Stimulated activated CD4-positive, alpha-beta T cell treated with anti-CD3 and anti-CD28 coated beads, Interleukin-4, amount 100 ng/mL, for 48 hours (primary cell): Measurements from ENCODE around the gene MET.
"Not testable (repeated sequence)": the region's sequence is repeated elsewhere in the genome, so short reads cannot be mapped to it uniquely, and the experiment has no call there.

Source experiments
- DNase-seq, 2 donors: peaks; one replicate each; pipeline ENCODE4 v3.0.0-alpha.2; 2020; ENCODE audit warnings: low read depth in 2 of 2

Gene MET

GRCh38 chr7:116727432-116728009, 55.5 kb downstream of the MET start:
- no peak for DNase-seq

DNA sequence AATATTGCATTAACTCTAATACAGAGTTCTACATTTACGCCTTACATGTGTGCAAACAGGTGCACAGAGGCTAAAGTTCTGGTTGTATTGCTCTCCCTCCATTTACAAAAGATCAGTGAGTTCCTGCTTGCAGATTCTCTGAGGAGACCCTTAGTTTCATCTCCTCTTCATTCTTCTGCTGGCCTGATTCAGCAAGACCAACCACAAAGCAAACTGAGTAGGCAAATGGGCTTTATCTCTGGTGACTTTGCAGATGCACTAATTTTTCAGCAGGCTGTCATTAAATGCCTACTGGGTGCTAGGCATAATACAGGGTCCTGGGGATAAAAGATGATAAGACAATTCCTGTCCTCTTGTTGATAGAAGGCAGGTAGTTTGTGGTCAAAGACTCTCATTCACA, 56.4 kb downstream of the MET start:
- no peak for DNase-seq

DNA sequence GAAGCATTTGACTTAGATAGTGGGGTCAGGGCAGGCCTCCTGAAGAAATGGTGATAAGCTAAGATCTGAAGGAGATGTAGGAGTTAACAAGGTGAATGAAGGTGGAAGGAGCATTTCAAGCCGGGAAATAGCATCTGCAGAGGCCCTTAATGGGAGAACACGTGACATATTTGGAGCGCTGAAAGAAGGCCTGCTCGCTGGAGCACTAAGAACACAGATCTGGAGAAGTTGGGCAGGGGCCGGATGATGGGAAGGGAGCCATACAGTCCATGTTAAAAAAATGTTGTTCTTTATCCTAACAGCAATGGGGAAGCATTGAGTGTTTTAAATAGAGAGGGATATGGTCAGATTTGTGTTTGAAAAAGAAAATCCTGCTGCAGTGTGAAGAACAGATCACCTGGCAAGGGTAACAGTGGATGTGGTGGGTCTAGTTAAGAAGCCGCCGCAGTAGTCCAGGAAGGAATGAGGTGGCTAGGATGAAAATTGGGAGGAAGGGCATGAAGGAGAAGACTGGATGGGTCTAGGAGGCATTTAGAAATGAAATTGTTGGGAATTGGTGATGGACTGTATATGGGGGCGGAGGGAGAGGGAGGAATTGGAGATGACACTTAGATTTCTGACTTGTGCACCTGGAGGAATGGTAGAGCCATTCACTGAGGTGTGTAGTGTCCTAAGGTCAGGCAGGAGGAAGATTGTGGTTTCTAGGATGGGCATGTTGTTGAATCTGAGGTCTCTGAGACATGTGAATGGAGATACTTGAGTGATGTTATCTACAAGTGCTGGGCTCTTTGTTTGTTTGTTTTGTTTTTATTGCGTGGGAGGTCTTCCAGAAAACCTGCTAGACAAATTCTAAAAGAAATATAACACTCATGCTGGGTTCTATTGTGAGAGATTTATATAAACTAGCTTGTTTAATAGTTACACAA, 58.4 kb downstream of the MET start:
- DNase-seq = no peak

GRCh38 chr7:116731023-116731395, 59.0 kb downstream of the MET start:
- no peak for DNase-seq

DNA sequence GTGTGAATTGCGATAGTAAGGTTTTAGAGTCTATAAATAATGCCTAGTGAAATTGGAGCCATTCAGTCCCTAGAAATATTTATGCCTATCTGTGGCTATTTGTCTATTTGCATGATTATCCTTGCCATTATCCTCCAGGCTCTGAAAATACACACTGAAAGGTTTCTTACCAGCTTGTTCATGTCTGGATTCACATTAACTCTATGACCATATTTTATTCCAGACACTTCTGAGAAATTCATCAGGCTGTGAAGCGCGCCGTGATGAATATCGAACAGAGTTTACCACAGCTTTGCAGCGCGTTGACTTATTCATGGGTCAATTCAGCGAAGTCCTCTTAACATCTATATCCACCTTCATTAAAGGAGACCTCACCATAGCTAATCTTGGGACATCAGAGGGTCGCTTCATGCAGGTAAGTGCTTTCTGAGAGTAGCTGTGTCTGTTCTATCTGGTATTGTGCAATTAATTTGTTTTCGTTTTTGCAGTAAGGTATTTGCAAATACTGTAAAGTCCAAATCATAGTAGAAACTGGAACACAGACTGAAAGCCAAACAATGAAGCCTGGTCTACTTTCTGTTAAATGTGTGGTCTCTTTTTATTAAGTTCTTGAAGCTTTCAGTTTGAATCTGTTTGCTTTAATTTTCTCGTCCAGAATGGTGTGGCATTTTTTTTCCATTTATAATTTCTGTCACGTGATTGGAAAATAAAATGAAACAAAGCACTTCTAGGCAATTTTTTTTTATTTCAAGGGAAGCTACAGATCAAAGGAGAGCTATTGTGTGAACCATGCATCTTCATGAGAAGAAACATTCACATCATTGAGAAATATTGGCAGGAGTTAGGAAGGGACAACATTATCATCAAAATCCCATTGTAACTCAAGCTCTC, 59.7 kb downstream of the MET start:
- no peak for DNase-seq

- no peak for DNase-seq
Observed at GRCh38 chr7:116732788-116733694, 61.0 kb downstream of the MET start.

GRCh38 chr7:116733924-116734580, 62.1 kb downstream of the MET start:
- no peak for DNase-seq

DNA sequence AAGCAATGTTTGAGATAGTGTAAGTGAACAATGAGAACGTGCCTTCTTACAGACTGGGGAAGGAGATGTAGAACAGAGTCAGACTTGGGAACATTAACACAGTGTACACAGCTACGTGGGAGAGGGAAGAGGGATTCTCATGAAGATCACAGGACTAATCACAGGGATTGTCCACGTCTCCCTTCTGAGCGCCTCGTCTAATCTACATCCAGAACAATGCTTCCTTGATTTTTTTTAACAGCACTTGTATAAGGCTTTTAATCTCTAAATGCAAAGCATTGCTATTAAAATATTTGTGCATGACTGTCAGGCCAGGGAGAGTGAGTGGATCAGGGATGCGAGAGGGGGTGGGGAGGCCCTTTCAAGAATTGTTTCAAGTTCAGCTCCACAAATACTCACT, 62.7 kb downstream of the MET start:
- no peak for DNase-seq

GRCh38 chr7:116736927-116737715, 65.1 kb downstream of the MET start:
- no peak for DNase-seq

- no peak for DNase-seq
Observed at GRCh38 chr7:116738378-116738777, 66.4 kb downstream of the MET start.

GRCh38 chr7:116739307-116739706, 67.3 kb downstream of the MET start:
- DNase-seq = no peak

- DNase-seq = no peak
Observed at GRCh38 chr7:116740231-116740630, 68.2 kb downstream of the MET start.

GRCh38 chr7:116740755-116741462, 68.9 kb downstream of the MET start:
- DNase-seq = no peak

GRCh38 chr7:116741625-116742316, 69.8 kb downstream of the MET start:
- no peak for DNase-seq

GRCh38 chr7:116742641-116743040, 70.6 kb downstream of the MET start:
- DNase-seq = no peak

GRCh38 chr7:116743835-116744234, 71.8 kb downstream of the MET start:
- not testable (repeated sequence) for DNase-seq

DNA sequence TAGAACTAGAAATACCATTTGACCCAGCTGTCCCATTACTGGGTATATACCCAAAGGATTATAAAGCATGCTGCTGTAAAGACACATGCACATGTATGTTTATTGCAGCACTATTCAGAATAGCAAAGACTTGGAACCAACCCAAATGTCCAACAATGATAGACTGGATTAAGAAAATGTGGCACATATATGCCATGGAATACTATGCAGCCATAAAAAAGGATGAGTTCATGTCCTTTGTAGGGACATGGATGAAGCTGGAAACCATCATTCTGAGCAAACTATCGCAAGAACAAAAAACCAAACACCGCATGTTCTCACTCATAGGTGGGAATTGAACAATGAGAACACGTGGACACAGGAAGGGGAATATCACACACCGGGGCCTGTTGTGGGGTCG, 74.4 kb downstream of the MET start:
- not testable (repeated sequence) for DNase-seq

DNA sequence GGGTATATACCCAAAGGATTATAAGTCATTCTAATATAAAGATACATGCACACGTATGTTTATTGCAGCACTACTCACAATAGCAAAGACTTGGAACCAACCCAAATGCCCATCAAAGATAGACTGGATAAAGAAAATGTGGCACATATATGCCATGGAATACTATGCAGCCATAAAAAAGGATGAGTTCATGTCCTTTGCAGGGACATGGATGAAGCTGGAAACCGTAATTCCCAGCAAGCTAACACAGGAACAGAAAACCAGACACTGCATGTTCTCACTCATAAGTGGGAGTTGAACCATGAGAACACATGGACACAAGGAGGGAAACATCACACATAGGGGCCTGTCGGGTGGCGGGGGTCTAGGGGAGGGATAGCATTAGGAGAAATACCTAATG, 79.1 kb downstream of the MET start:
- not testable (repeated sequence) for DNase-seq
